B cell (primary cell): ENCODE results near the gene WDR82. TPM values are rescaled to one million over a fixed set of nuclear protein-coding genes. Genes with fewer than 3 reads are reported as not detected.
"Not testable (repeated sequence)": the region's sequence is repeated elsewhere in the genome, so short reads cannot be mapped to it uniquely, and the experiment has no call there.

Experiments
- ATAC-seq: fragments of 200-7000 bp; cut with Tn5 transposase; one replicate; pipeline ENCODE4 v1.10.0; 2021; ENCODE audit warnings: low read depth, mild to moderate bottlenecking, moderate number of reproducible peaks, moderate library complexity
- CTCF ChIA-PET: fragments of 350-600 bp; sonication (Branson Sonifier 250); formaldehyde crosslinking; loops from one replicate; lab custom pipeline; 2021; ENCODE audit warnings: antibody characterized with exemption, inconsistent platforms; lab: Charles Lee
- POLR2A ChIA-PET: fragments of 350-600 bp; sonication (Branson Sonifier 250); formaldehyde crosslinking; loops from one replicate; lab custom pipeline; 2021; ENCODE audit warnings: antibody characterized with exemption; lab: Charles Lee
- DNase-seq: peaks from one replicate; pipeline ENCODE4 v3.0.0; 2013
- H2AFZ ChIP-seq: 2 replicates; pipeline ENCODE4 v1.6.1; 2012; ENCODE audit warnings: mild to moderate bottlenecking, low read depth, low read length; ENCODE audit not compliant: insufficient read depth, poor library complexity, severe bottlenecking
- H3K27ac ChIP-seq, 2 donors: 1 replicate in 1 of 2; 2 replicates in 1 of 2; pipeline ENCODE4 v1.5.1; 2012 to 2013; ENCODE audit warnings: low read length in 2 of 2, mild to moderate bottlenecking in 2 of 2, moderate library complexity in 1 of 2
- H3K27me3 ChIP-seq, 4 experiments: fragments of 200-600 bp in 1 of 4; sonication (generic) in 1 of 4; replicated peaks in 1 of 4; 1 replicate in 2 of 4; 2 replicates in 2 of 4; pipeline versions ENCODE4 v1.6.1 to v1.7.0; 2013 to 2016; ENCODE audit warnings: low read length in 3 of 4, mild to moderate bottlenecking in 2 of 4, mixed read lengths in 1 of 4, moderate library complexity in 1 of 4; ENCODE audit not compliant: insufficient read depth in 4 of 4, control insufficient read depth in 3 of 4; ENCODE audit errors: control extremely low read depth in 1 of 4
- H3K36me3 ChIP-seq, 2 experiments: replicated peaks in 1 of 2; 1 replicate in 1 of 2; 2 replicates in 1 of 2; pipeline versions ENCODE4 v1.6.1 to v1.7.1; 2013; ENCODE audit warnings: low read length in 1 of 2; ENCODE audit not compliant: insufficient read depth in 2 of 2, control insufficient read depth in 1 of 2; ENCODE audit errors: control extremely low read depth in 1 of 2, extremely low read depth in 1 of 2
- H3K4me1 ChIP-seq, 2 donors: fragments of 200-600 bp in 1 of 2; sonication (generic) in 1 of 2; 1 replicate in 1 of 2; 2 replicates in 1 of 2; pipeline versions ENCODE4 v1.5.1 to v1.6.1; 2013 to 2017; ENCODE audit warnings: low read length in 2 of 2; ENCODE audit not compliant: control insufficient read depth in 2 of 2, insufficient read depth in 2 of 2
- H3K4me2 ChIP-seq: replicated peaks from 2 replicates; pipeline ENCODE3; 2012; ENCODE audit warnings: mild to moderate bottlenecking, low read depth, low read length; ENCODE audit not compliant: poor library complexity, severe bottlenecking
- H3K4me3 ChIP-seq, 5 experiments: fragments of 200-600 bp in 1 of 5; sonication (generic) in 1 of 5; 1 replicate in 3 of 5; 2 replicates in 2 of 5; pipeline versions ENCODE4 v1.5.1 to v1.7.0; 2011 to 2016; ENCODE audit warnings: low read length in 4 of 5, mild to moderate bottlenecking in 4 of 5, low read depth in 2 of 5, control low read depth in 1 of 5, moderate library complexity in 1 of 5; ENCODE audit not compliant: insufficient read depth in 1 of 5; ENCODE audit errors: control extremely low read depth in 1 of 5, extremely low read depth in 1 of 5
- H3K79me2 ChIP-seq: fragments of 200-600 bp; sonication (generic); one replicate; pipeline ENCODE4 v1.6.0; 2016; ENCODE audit warnings: low read length; ENCODE audit not compliant: control insufficient read depth, insufficient read depth
- H3K9ac ChIP-seq: fragments of 200-600 bp; sonication (generic); 2 replicates; pipeline ENCODE4 v1.6.1; 2017; ENCODE audit warnings: mild to moderate bottlenecking, low read length, moderate library complexity
- H3K9me3 ChIP-seq, 3 donors: one replicate each; pipeline versions ENCODE4 v1.6.1 to v1.7.1; 2013; ENCODE audit warnings: low read length in 2 of 3; ENCODE audit not compliant: control insufficient read depth in 2 of 3, insufficient read depth in 1 of 3; ENCODE audit errors: control extremely low read depth in 1 of 3
- H4K20me1 ChIP-seq: 2 replicates; pipeline ENCODE4 v1.6.0; 2012; ENCODE audit warnings: mild to moderate bottlenecking, low read length; ENCODE audit not compliant: insufficient read depth, control insufficient read depth, poor library complexity, severe bottlenecking
- H3K27ac Mint-ChIP-seq: one replicate; pipeline ENCODE4 v1.8.0; 2021; ENCODE audit warnings: mixed read lengths
- H3K27me3 Mint-ChIP-seq: one replicate; pipeline ENCODE4 v1.8.0; 2021; ENCODE audit warnings: mixed read lengths
- H3K4me1 Mint-ChIP-seq: one replicate; pipeline ENCODE4 v1.8.0; 2021; ENCODE audit warnings: mixed read lengths
- H3K4me3 Mint-ChIP-seq: one replicate; pipeline ENCODE4 v1.8.0; 2021; ENCODE audit warnings: mixed read lengths
- H3K9me3 Mint-ChIP-seq: one replicate; pipeline ENCODE4 v1.8.0; 2022; ENCODE audit warnings: mixed read lengths; ENCODE audit not compliant: insufficient read depth
- CTCF ChIP-seq: fragments of 200-600 bp; IDR thresholded peaks from one replicate; pipeline ENCODE4 v1.8.0; 2022; ENCODE audit warnings: antibody characterized with exemption, mild to moderate bottlenecking
- WGBS: methylation state at CpG from one replicate; pipeline ENCODE4 v1.1.5; 2013; ENCODE audit warnings: missing lambda C conversion rate; ENCODE audit not compliant: insufficient coverage; 5-methylcytosine and 5-hydroxymethylcytosine counted together
- intact Hi-C: fragments of 100-400 bp; cut with micrococcal nuclease; formaldehyde crosslinking; loops from one replicate; pipeline ENCODE4 v1.10.0; 2022
- polyA plus RNA-seq: library from polyadenylated mRNA; depleted of rRNA; stranded (reverse); fragments of >200 nt; gene quantifications from 2 replicates; pipeline ENCODE4 v1.2.3, GENCODE V29; 2012
- total RNA-seq, 2 donors: library from RNA; stranded (reverse); fragments of 120-200 nt in 1 of 2; gene quantifications; 1 replicate in 1 of 2; 2 replicates in 1 of 2; pipeline versions ENCODE4 v1.2.3 to v1.2.4, GENCODE V29; 2013 to 2022

WDR82 gene
- total and polyA plus RNA-seq, 2 donors (not counting 1 experiment from before 2014, with no cell fraction given): 27.8 to 101 TPM

- ChIA-PET CTCF (interaction anchor here (1.6 to 1.8 kb wide), 3 partner anchors 32 to 66 kb away, joined by 5 to 7 read pairs (median 6); no protein-coding TSS in a partner anchor), POLR2A (no interaction called here)
- H3K79me2 ChIP-seq: peaks cover 100% of the 10 kb centered on the region
- peaks cover 78% of the 10 kb centered on the region for H3K4me1 Mint-ChIP-seq
- no peak overlapping the region for H3K4me2 ChIP-seq
- intact Hi-C loops: no loop called here
- H3K4me3 ChIP-seq: no peak overlapping the region
- H4K20me1 ChIP-seq: peaks cover 82% of the 10 kb centered on the region
- H3K27me3 Mint-ChIP-seq: no peaks in the 10 kb centered on the region
- H3K4me1 ChIP-seq: peaks cover 53 to 65% of the 10 kb centered on the region in 2 donors
- peak overlapping the region; percentile 2 for H3K4me3 Mint-ChIP-seq
- no peak for ATAC-seq
- H3K27me3 ChIP-seq: no peaks in the 10 kb centered on the region
- no peaks in the 10 kb centered on the region for H3K9me3 Mint-ChIP-seq
- WGBS: no CpG with 5 or more reads among the region's 3 CpGs
- H2AFZ ChIP-seq: no peak overlapping the region
- no peaks in the 10 kb centered on the region for H3K9me3 ChIP-seq
- H3K27ac ChIP-seq: peak overlapping the region in 1 of 2 donors; percentile 9
- DNase-seq: no peak
- no peak overlapping the region for H3K9ac ChIP-seq
- H3K36me3 ChIP-seq: peaks cover 0 to 48% of the 10 kb centered on the region in 2 experiments
- no peak overlapping the region for H3K27ac Mint-ChIP-seq
- TF ChIP-seq CTCF: no peak
These were observed 5.6 kb downstream of the WDR82 start for GRCh38 chr3:52272831-52273230.

- H3K4me3 ChIP-seq, H3K9me3 ChIP-seq, H3K27me3 ChIP-seq, ATAC-seq, H3K9me3 Mint-ChIP-seq, H2AFZ ChIP-seq, H3K27me3 Mint-ChIP-seq, intact Hi-C loops, H3K4me2 ChIP-seq, DNase-seq: not testable (repeated sequence)
- Histone ChIP-seq H3K27ac (peak overlapping the region; percentile 41 to 70), H4K20me1 (peaks cover 84% of the 10 kb centered on the region), H3K36me3 (peaks cover 0 to 55% of the 10 kb centered on the region in 2 experiments), H3K79me2 (peaks cover 100% of the 10 kb centered on the region), H3K4me1 (peaks cover 53 to 63% of the 10 kb centered on the region in 2 donors), H3K9ac (peak overlapping the region; percentile 24)
- ChIA-PET POLR2A (interaction anchor here (1.6 kb wide), 1 partner anchor 19 kb away, joined by 4 read pairs; no protein-coding TSS in a partner anchor), CTCF (interaction anchor here (1.1 to 1.8 kb wide), 5 partner anchors 12 to 67 kb away, joined by 4 to 7 read pairs (median 5); no protein-coding TSS in a partner anchor)
- Mint-ChIP-seq H3K4me3 (peak overlapping the region; percentile 73), H3K4me1 (peaks cover 78% of the 10 kb centered on the region), H3K27ac (peak overlapping the region; percentile 86)
- 100% methylated on average over 3 of the region's 9 CpGs for WGBS
These were observed 6.3 kb downstream of the WDR82 start for GRCh38 chr3:52272172-52272571.
